HG02970 (cell line): ENCODE results near the gene GPR37.

Source experiments
- ATAC-seq: cut with Tn5 transposase; IDR thresholded peaks from one replicate; pipeline ENCODE4 v1.9.1; 2021; ENCODE audit warnings: mild to moderate bottlenecking, moderate library complexity, moderate number of reproducible peaks; ENCODE audit not compliant: unreplicated experiment, low FRiP score

GPR37 gene

DNA sequence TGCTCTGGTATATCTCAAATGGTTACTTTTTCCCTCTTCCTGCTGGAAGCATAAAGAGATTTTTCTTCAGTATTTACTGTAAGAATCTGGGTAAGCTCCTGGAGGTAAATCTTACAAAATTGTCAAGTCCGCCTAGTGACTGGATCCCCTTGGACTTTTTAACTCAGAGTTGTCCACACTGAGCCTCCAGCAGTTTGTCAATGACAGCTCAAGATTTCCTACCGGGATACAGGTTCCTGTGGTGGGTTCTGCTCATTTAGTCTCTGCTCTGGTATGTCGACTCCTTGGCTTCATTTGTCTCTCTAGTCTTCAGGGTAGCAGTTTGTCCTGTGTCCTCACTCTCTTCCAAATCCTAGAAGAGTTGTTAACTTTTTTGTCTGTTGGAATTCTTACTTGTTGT lies 27.0 kb downstream of the GPR37 start:
- ATAC-seq: no peak

DNA sequence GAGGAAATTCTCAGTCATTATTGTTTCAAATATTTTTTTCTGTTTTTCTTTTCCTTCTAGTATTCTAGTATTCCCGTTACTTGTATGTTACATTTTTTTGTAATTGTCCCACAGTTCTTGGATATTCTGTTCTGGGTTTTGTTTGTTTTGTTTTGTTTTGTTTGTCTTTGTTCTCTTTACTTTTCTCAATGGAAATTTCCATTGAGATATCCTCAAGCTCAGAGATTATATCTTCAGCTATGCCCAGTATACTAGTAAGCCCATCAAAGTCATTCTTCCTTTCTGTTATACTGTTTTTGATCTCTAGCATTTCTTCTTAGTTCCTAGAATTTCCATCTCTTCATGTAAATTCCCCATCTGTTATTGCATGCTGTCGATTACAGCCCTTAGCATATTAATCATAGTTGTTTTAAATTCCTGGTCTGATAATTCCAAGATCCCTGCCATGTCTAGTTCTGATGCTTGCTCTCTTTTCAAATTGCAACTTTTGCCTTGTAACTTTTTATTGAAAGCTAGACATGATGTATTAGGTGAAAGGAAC lies 27.8 kb downstream of the GPR37 start:
- ATAC-seq: no peak

DNA sequence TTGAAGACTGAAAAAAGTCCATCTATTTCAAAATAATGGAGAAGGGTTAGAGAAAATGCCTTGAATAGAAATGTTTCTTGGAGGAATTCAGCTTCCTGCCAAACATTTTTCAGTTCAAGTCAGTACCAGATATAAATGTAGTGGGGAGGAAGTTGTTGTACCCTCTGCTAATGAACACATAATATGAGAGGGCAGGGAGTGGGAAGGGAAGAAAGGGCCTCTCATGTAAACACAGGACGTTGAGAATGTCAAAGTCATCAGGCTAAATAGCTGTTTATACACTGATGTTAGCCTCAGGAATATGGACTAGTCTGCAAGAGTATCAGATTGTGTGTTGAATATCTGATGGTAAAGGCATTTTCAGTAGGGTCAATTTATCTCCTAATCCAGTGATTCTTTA lies 37.0 kb downstream of the GPR37 start:
- no peak for ATAC-seq

DNA sequence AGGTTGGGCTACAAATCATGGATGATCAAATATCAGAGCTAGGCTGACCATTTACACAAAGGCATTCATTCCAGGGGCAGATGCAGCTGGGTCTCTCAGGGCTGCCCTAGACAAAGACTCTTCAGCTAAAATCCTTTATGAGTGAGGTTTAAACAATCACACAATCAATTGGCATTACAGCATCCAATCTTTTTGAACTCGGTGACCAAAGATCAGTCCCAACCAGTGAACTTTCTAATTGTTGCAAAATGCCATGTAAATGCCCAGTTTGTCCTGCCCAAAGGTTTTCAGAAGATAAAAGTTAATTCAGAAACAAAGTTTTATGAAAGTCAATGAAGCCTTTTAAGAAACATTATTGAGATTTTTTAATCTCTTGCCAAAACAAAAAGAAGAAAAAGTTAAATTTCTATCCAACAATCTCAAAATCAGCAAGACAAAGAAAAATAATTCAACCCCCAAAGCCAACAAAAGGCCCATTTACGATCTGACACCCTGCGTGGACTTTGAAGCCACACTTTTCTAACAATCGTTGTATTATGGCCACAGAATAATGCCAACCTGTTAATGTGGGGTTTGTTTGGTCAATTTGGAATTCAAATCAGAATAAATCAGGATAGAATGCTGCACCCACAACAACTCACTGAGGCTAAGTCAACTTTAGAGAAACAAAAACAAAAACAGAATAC lies 40.9 kb downstream of the GPR37 start:
- no peak for ATAC-seq

DNA sequence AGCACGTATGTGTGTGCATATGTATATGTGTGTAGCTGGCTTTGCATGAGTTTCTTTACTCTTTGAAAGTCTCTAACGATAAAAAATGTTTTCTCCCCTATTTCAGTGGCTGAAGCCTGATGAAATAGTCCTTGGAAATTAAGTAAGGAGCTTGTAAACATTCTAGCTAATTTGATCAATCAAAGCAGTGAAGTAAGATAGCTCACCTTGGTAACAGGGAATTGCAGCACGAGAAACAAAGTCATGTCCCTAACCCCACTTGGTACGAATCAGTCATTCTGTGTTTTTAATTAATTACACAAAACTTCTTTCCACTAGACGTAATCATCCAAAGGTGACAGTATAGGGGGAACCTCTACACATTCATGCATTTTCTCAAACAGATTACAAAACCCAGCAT lies 41.5 kb downstream of the GPR37 start:
- ATAC-seq: no peak

DNA sequence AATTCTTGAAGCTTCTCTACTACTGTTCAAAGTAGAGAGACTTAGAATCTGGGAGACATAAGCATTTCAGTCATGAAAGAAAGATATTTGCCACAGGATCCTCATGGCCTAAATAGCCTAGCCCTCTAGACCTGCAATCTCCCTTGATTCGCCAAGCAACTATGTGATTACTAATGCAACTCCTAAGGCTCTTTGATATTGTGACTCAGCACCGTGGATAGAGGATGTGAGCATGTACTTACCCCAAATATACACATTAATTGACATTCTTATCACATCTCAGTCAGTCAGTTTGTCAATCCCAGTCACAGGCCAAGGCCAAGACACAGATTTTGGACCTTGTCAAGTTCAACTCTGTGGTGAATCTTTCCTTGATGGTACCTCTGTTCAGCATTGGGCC lies 42.6 kb downstream of the GPR37 start:
- no peak for ATAC-seq

DNA sequence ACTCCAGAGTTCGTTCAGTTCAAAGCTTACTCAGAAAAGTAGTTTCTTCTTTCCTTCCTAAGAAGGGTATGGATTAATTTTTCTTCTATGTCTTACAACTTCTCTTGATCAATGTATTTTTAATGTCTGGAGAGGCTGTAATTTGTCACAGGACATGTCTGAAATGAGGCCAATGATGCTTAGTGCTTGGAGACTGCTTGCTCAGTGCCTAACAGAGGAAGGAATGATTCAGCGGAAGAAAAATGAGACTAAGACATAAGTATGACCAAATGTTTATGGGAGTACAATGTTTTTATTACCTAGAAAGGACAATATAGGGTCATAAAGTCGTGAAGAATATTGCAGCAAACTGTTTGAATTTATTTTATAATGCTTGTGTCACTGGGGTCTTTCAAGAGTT lies 43.3 kb downstream of the GPR37 start:
- no peak for ATAC-seq

DNA sequence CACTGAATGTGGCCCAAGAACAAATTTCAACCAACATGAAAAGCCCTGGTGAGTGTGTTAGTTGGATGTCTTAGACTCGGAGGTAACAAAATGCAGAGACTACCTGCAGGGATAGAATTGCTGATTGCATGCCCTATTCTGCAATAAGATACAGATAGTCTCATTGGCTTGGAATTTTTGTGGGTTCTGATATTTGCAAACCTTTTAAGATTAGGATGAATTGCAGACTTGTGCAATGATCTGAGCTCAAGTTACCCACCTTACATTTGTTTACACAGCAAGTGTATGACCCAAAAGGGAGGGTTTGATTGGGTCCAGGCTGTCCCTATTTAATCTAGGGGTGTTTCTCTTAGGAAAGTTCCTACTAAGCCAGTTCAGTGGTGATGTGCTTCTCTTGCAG lies 45.4 kb downstream of the GPR37 start:
- no peak for ATAC-seq

DNA sequence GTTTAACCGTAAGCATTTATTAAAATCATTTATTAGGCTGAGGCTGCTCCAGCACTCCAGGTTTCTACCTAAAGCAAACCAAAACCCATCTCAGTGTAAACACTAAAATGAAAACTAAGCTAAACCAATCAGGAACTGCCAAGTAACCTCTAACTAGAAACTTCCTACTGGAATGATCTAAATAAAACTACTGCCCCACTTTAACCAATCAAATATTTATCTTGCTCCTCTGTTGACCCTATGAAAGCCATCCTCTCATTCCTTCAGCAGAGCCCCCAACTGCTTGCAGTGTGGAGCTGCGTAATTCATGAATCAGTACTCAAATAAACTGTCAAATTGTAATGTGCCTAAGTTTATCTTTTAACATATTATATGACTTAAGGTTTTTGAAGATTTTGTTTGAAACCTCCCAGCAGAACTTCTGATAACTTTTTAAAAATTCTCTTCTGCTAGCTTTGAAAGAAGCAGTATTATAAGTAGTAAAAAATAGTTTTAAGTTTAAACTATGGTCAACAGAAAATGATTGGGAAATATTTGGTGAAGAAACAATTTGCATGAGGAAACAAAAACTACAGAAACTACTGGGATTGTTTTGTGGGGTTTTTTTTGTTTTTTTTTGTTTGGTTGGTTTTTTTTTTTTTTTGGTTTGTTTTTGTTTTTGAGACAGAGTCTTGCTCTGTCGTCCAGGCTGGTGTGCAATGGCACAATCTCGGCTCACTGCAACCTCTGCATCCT lies 47.4 kb downstream of the GPR37 start:
- ATAC-seq: no peak

DNA sequence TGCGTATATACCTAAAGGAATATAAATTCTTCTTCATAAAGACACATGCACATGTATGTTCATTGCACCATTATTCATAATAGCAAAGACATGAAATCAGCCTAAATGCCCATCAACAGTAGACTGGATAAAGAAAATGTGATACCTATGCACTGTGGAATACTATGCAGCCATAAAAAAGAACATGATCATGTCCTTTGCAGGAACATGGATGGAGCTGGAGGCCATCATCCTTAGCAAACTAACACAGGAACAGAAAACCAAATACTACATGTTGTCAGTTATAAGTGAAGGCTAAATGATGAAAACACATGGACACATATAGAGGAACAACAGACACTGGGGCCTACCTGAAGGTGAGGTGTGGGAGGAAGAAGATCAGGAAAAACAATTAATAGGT lies 48.7 kb downstream of the GPR37 start:
- ATAC-seq: no peak

DNA sequence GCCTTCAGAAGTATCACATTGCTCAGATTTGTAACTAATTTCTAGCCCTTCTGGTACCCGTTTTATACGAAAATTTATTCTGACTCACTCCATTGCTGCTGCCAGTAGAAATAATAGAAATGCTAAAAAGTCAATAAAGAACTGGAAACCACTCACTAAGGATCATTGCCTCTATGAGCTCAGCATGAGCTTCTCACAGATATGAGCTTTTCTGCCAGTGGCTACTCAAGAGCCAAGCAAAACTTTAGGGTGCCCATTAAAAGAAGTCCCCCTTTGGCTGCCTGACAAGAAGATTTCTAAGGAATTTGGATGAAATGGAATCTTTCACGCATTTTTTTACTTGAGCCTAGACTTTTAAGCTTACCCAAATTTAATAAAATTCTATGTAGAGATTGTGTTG lies 52.5 kb downstream of the GPR37 start:
- ATAC-seq: no peak

DNA sequence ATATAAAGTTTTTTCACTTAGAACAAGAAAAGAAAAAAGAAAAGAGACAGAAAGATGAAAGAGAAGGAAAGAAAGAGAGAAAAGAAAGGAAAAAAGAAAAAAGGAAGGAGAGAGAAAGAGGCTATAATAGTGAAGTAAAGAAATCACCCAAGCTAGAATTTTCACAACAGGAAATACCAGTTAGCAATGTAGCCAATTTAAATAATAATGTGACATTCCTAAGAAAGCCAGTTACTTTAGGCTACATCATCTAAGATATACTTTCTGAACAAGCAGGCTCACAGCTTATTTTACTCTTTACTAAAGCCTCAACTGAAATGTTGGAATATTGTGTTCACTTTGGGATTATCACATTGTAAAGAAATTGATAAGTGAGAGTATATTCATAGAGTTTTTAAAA lies 53.6 kb downstream of the GPR37 start:
- ATAC-seq: no peak

DNA sequence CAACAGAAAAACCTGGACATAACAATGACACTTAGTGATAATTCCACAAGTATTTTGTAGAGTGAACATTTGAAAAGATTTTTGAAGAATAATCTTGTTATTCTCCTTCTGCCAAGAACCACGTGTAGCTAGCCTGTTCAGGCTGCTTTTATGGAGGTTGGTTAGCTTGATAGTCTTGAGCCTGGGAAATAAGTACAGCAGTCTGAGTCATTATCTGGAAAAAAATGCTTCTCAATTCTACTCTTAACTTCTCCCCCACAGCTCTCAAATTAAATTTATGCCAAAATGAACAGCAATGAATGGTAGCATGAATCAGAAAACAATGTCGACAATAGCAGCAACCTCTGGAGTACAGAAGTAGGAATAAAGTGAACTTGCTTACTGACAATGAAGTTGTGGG lies 63.2 kb downstream of the GPR37 start:
- no peak for ATAC-seq

DNA sequence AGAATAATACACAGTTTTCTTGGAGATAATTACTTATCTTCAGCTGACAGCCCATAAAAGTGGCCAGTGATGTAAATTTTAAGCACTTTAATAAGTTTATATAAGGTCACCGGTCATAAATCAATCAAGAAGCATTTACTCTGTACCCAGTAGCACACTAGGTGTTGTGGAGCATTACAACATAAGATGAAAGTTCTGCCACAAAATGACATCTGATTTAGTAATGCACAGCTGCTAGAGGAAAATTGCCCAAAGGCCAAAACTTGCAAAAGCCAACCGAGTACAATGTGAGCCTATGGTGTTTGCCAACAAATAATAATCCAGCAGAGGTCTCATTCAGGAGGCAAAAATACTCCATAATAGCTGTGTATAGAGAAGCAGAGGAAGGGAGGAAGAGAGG lies 63.6 kb downstream of the GPR37 start:
- ATAC-seq: no peak

DNA sequence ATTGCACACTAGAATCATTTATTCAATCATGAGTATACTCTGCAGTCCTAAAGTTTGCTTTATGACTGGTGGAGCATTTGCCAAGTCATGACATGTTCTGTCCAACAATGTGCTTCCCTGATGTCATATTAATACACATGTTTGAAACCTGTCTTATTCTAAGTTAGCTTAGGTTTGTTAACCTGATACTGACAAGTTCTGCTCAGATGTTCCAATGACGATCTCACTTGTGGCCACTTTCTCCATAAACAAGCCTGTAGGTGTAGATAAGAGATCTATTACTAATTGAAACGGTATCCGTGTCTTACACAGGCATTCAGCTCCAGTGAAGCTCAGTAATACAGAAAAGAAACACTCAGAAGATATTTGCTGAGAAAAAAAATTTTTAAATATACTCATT lies 64.9 kb downstream of the GPR37 start:
- no peak for ATAC-seq

DNA sequence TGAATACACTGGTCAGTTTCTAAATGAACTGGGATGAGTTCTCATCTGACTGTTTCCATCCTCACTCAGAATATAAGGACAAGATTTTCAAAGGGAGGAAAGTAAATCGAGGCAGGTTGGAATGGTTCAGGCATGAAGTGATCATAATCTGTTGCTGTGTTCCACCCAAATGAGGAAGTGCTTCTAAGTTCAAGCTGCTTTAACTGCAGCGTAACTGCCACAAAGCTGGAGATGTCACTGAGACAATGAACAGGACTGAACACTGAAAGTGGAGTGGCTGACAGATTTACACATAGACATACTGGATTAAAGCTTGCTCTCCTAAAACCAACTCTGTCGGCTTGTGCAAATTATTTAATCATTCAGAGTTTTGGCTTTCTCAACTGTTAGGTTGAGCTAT lies 66.6 kb downstream of the GPR37 start:
- ATAC-seq: no peak

DNA sequence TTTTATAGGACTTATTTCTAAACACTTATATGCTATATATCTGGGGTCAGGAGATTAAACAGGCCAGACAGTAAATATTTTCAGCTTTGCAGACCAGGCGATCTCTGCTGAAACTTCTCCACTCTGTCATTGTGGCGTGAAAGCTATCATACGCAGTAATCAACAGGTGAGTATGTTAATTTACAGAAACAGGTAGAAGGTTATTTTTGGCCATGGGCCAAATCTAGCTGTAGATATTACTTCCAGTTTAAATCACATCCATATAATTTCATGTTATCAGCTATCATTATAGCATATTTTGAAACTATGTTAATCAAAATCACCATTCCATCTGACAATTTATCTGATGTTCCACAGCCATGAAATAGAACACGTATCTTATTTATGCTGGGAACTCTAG lies 67.8 kb downstream of the GPR37 start:
- no peak for ATAC-seq
